Loucy (cell line): ENCODE results near the gene AIM2.

ENCODE experiments used
- H2AFZ ChIP-seq: fragments of 200-600 bp; sonication (generic); 2 replicates; pipeline ENCODE4 v1.6.0; 2016; ENCODE audit warnings: antibody characterized with exemption, mild to moderate bottlenecking, low read length, moderate library complexity
- H3F3A ChIP-seq: fragments of 200-600 bp; 2 replicates; pipeline ENCODE4 v1.6.0; 2016; ENCODE audit warnings: antibody characterized with exemption, low read depth, mild to moderate bottlenecking
- H3K27me3 ChIP-seq: fragments of 200-600 bp; sonication (generic); 2 replicates; pipeline ENCODE4 v1.6.1; 2014; ENCODE audit warnings: low read length, mild to moderate bottlenecking; ENCODE audit not compliant: insufficient read depth, poor library complexity, severe bottlenecking
- H3K36me3 ChIP-seq: fragments of 200-600 bp; sonication (generic); 2 replicates; pipeline ENCODE4 v1.6.1; 2016; ENCODE audit warnings: low read length; ENCODE audit not compliant: insufficient read depth
- H3K4me1 ChIP-seq: fragments of 200-600 bp; sonication (generic); 2 replicates; pipeline ENCODE4 v1.5.1; 2014; ENCODE audit warnings: low read length, mild to moderate bottlenecking; ENCODE audit not compliant: insufficient read depth, poor library complexity, severe bottlenecking
- H3K4me2 ChIP-seq: fragments of 200-600 bp; sonication (generic); 2 replicates; pipeline ENCODE4 v1.6.0; 2014; ENCODE audit warnings: antibody characterized with exemption, low read length, low read depth, mild to moderate bottlenecking; ENCODE audit not compliant: poor library complexity, severe bottlenecking
- H3K4me3 ChIP-seq: fragments of 200-600 bp; sonication (generic); 2 replicates; pipeline ENCODE4 v1.5.1; 2014; ENCODE audit warnings: low read length, mild to moderate bottlenecking, mixed read lengths; ENCODE audit not compliant: poor library complexity, severe bottlenecking
- H3K79me2 ChIP-seq: fragments of 200-600 bp; sonication (generic); 2 replicates; pipeline ENCODE4 v1.6.1; 2014; ENCODE audit warnings: low read length; ENCODE audit not compliant: insufficient read depth
- H3K9ac ChIP-seq: fragments of 200-600 bp; sonication (generic); 2 replicates; pipeline ENCODE4 v1.6.0; 2014; ENCODE audit warnings: mild to moderate bottlenecking, low read depth, low read length, moderate library complexity; ENCODE audit not compliant: poor library complexity, severe bottlenecking
- H3K9me2 ChIP-seq: fragments of 200-600 bp; sonication (generic); replicated peaks from 2 replicates; pipeline ENCODE4 v1.6.1; 2016; ENCODE audit warnings: low read depth, low read length, mixed read lengths
- H3K9me3 ChIP-seq: fragments of 200-600 bp; sonication (generic); 2 replicates; pipeline ENCODE4 v1.6.1; 2014; ENCODE audit warnings: mild to moderate bottlenecking, antibody characterized with exemption, low read length, low read depth; ENCODE audit not compliant: insufficient read depth
- H4K20me1 ChIP-seq: fragments of 200-600 bp; sonication (generic); 2 replicates; pipeline ENCODE4 v1.6.0; 2014; ENCODE audit warnings: antibody characterized with exemption, low read length, mild to moderate bottlenecking; ENCODE audit not compliant: insufficient read depth, poor library complexity, severe bottlenecking
- EZH2phosphoT487 ChIP-seq: fragments of 200-600 bp; IDR thresholded peaks from 2 replicates; pipeline ENCODE4 v1.6.1; 2018; ENCODE audit warnings: antibody characterized with exemption, mild to moderate bottlenecking, moderate library complexity, borderline replicate concordance
- TF ChIP-seq, protein P1 (sequence below): fragments of 200-600 bp; sonication (generic); conservative IDR thresholded peaks from 2 replicates; pipeline ENCODE4 v1.5.1; 2014; ENCODE audit warnings: mild to moderate bottlenecking, antibody characterized with exemption, low read length

AIM2 gene

DNA sequence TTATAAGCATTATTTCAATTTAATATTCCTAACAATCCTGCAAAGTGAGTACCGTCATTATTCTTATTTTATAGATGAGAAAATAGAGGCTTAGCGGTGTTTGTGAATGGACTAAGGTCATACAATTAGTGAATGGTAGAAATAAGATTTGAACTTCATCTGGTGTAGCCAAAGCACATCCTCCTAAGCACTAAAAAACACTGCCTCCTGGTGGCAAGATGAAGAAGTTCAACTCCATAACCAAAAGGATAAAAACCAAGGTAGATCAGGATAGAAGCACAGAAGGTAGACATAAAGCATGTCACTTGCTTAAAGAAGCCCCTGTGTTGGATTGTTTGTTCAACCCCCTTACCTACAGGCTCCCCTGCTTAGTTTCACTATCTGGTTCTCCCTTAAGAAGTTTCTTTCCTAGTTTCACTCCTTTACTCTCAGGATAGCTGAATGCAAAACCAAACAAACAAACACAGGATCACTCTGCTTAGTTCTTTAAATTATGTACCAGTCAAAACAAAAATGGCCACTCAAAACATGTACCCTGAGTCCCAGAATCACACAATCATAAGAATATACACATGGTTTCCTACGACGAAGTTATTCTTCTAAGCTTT is 12.7 kb upstream of the AIM2 start:
- no peak overlapping the region for H2AFZ ChIP-seq
- 0 out of 2 replicates have a peak, but pooled peaks cover 4% of the 10 kb centered on the region for H3F3A ChIP-seq
- no peaks in the 10 kb centered on the region for H3K36me3 ChIP-seq
- H3K4me2 ChIP-seq, result no peak overlapping the region
- no peaks in the 10 kb centered on the region for H3K27me3 ChIP-seq
- H3K9me2 ChIP-seq, result no peaks in the 10 kb centered on the region
- H3K4me1 ChIP-seq, result peaks cover 37% of the 10 kb centered on the region
- no peak for TF ChIP-seq EZH2phosphoT487
- TF ChIP-seq, protein P1, sequence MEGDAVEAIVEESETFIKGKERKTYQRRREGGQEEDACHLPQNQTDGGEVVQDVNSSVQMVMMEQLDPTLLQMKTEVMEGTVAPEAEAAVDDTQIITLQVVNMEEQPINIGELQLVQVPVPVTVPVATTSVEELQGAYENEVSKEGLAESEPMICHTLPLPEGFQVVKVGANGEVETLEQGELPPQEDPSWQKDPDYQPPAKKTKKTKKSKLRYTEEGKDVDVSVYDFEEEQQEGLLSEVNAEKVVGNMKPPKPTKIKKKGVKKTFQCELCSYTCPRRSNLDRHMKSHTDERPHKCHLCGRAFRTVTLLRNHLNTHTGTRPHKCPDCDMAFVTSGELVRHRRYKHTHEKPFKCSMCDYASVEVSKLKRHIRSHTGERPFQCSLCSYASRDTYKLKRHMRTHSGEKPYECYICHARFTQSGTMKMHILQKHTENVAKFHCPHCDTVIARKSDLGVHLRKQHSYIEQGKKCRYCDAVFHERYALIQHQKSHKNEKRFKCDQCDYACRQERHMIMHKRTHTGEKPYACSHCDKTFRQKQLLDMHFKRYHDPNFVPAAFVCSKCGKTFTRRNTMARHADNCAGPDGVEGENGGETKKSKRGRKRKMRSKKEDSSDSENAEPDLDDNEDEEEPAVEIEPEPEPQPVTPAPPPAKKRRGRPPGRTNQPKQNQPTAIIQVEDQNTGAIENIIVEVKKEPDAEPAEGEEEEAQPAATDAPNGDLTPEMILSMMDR, result peak; percentile 80
- H3K9me3 ChIP-seq, result no peaks in the 10 kb centered on the region
- H3K4me3 ChIP-seq, result no peak overlapping the region
- H3K79me2 ChIP-seq, result no peaks in the 10 kb centered on the region
- no peaks in the 10 kb centered on the region for H4K20me1 ChIP-seq
- no peak overlapping the region for H3K9ac ChIP-seq

DNA sequence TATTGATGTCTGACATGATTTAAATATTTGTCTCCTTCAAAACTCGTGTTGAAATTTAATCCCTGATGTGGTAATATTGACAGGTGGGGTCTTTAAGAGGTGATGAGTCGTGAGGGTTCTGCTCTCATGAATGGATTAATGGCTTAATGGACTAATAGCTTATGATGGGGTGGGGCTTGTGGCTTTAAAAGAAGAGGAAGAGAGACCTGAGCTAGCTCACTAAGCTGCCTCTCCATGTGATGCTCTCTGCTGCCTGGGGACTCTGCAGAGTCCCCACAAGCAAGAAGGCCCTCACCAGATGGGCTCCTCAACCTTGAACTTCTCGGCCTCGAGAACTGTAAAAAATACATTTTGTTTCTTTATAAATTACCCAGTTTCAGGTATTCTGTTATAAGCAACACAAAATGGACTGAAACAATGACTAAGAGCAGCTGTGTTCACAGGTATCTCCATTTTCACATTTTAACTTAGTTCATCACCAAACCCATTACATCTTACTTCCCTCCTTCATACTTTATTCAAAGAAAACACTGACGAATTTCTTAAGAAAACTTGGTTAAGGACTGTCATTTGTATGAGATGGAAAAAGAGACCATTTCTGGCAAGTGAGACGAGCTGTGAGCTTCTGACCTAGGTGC is 12.1 kb upstream of the AIM2 start:
- Histone ChIP-seq H3K4me3 (no peak overlapping the region), H3K27me3 (no peaks in the 10 kb centered on the region), H3K4me2 (peak overlapping the region; percentile 9), H3F3A (0 out of 2 replicates have a peak, but pooled peaks cover 4% of the 10 kb centered on the region), H3K36me3 (no peaks in the 10 kb centered on the region), H2AFZ (no peak overlapping the region; the same call in 1 of the 2 replicates), H3K4me1 (peaks cover 37% of the 10 kb centered on the region), H3K79me2 (no peaks in the 10 kb centered on the region), H4K20me1 (no peaks in the 10 kb centered on the region), H3K9me2 (no peaks in the 10 kb centered on the region), H3K9me3 (no peaks in the 10 kb centered on the region), H3K9ac (no peak overlapping the region)
- TF ChIP-seq, protein P1, result no peak
- no peak for TF ChIP-seq EZH2phosphoT487

DNA sequence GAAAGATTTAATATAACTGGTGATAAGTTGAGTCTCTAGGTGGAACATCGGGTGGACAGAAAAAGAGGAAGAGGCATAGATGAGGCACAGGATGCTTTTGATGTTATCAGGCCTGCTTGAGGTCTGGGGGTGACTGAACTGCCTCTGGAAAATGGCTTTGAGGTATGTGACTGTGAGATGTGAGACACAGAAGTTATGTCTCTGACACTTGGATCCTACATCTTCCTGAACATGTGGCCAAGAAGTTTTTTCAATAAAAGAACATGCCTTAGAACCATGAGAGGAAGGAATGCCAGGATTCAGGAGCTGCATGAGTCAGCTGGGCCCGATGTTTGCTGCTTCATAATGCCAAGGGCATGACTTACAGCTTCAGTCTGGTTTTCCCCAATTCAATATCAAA is 11.5 kb upstream of the AIM2 start:
- Histone ChIP-seq H3K79me2 (no peaks in the 10 kb centered on the region), H3K4me3 (no peak overlapping the region), H4K20me1 (no peaks in the 10 kb centered on the region), H3K36me3 (no peaks in the 10 kb centered on the region), H3K9me2 (no peaks in the 10 kb centered on the region), H3F3A (0 out of 2 replicates have a peak, but pooled peaks cover 4% of the 10 kb centered on the region), H2AFZ (no peak overlapping the region), H3K4me1 (peaks cover 37% of the 10 kb centered on the region), H3K4me2 (peak overlapping the region; percentile 9), H3K27me3 (no peaks in the 10 kb centered on the region), H3K9me3 (no peaks in the 10 kb centered on the region), H3K9ac (no peak overlapping the region)
- no peak for TF ChIP-seq EZH2phosphoT487
- TF ChIP-seq, protein P1, result no peak
